OCI-LY3 (cell line): ENCODE data around the gene ABHD16A.

Experiments
- H2AFZ ChIP-seq: fragments of 200-600, 300-600 bp; shearing (Covaris generic); 2 replicates; pipeline ENCODE4 v1.6.0; 2014; ENCODE audit warnings: antibody characterized with exemption, low read depth, low read length
- H3K27ac ChIP-seq: fragments of 200-600, 300-600 bp; sonication (generic); 2 replicates; pipeline ENCODE4 v1.5.1; 2014; ENCODE audit warnings: mild to moderate bottlenecking, low read length, moderate library complexity, mixed read lengths
- H3K27me3 ChIP-seq: fragments of 200-600, 300-600 bp; sonication (generic); 2 replicates; pipeline ENCODE4 v1.6.1; 2014; ENCODE audit warnings: low read depth, low read length, mixed read lengths
- H3K36me3 ChIP-seq: fragments of 200-600, 300-600 bp; sonication (generic); replicated peaks from 2 replicates; pipeline ENCODE3; 2014; ENCODE audit warnings: low read depth, low read length, mixed read lengths
- H3K4me1 ChIP-seq: fragments of 300-600, 200-600 bp; sonication (generic); 2 replicates; pipeline ENCODE4 v1.6.1; 2014; ENCODE audit warnings: low read length, mixed read lengths
- H3K4me2 ChIP-seq: fragments of 200-600, 300-600 bp; sonication (generic); 2 replicates; pipeline ENCODE4 v1.6.1; 2014; ENCODE audit warnings: low read length, mixed read lengths
- H3K4me3 ChIP-seq: fragments of 300-600, 200-600 bp; sonication (generic); 2 replicates; pipeline ENCODE4 v1.5.1; 2014; ENCODE audit warnings: antibody characterized with exemption, mild to moderate bottlenecking, low read length, moderate library complexity
- H3K79me2 ChIP-seq: fragments of 300-600, 200-600 bp; shearing (Covaris generic); 2 replicates; pipeline ENCODE4 v1.6.1; 2014; ENCODE audit warnings: mild to moderate bottlenecking, low read length, mixed read lengths
- H3K9ac ChIP-seq: fragments of 300-600, 200-600 bp; shearing (Covaris generic); 2 replicates; pipeline ENCODE4 v1.6.0; 2014; ENCODE audit warnings: mild to moderate bottlenecking, low read length, moderate library complexity
- H3K9me3 ChIP-seq: fragments of 200-600, 300-600 bp; shearing (Covaris generic); 2 replicates; pipeline ENCODE4 v1.6.1; 2014; ENCODE audit warnings: low read length, mixed read lengths; ENCODE audit not compliant: insufficient read depth
- H4K20me1 ChIP-seq: fragments of 200-600, 300-600 bp; sonication (generic); 2 replicates; pipeline ENCODE4 v1.6.1; 2016; ENCODE audit warnings: low read length, mixed read lengths; ENCODE audit not compliant: insufficient read depth
- CTCF ChIP-seq: fragments of 200-600, 300-600 bp; sonication (generic); IDR thresholded peaks from 2 replicates; pipeline ENCODE4 v1.5.1; 2014; ENCODE audit warnings: antibody characterized with exemption, low read length, low read depth
- EZH2phosphoT487 ChIP-seq: fragments of 200-600 bp; shearing (Covaris generic); IDR thresholded peaks from 2 replicates; pipeline ENCODE4 v1.6.1; 2018; ENCODE audit warnings: antibody characterized with exemption, mixed run types, low read depth

Gene ABHD16A

DNA sequence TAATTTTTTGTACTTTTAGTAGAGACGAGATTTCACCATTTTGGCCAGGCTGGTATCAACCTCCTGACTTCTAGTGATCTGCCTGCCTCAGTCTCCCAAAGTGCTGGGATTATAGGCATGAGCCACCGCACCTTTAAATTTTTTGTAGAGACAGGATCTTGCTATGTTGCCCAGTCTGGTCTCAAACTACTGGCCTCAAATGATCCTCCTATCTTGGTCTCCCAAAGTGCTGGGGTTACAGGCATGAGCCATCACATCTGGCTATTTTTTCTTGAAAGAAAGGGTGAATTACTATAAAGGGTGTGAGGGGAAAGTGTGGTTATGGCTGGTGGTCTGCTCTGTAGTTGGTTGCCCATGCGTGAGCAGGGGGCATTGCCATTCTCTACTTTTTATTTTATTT lies 5.1 kb upstream of the ABHD16A start:
- Histone ChIP-seq H3K79me2 (no peaks in the 10 kb centered on the region), H3K4me3 (no peak overlapping the region), H4K20me1 (no peaks in the 10 kb centered on the region), H3K36me3 (no peaks in the 10 kb centered on the region), H3K9ac (no peak overlapping the region), H3K4me1 (peaks cover 9% of the 10 kb centered on the region), H3K27me3 (no peaks in the 10 kb centered on the region), H2AFZ (no peak overlapping the region), H3K9me3 (no peaks in the 10 kb centered on the region), H3K4me2 (no peak overlapping the region), H3K27ac (no peak overlapping the region)
- TF ChIP-seq EZH2phosphoT487: no peak
- no peak for TF ChIP-seq CTCF

DNA sequence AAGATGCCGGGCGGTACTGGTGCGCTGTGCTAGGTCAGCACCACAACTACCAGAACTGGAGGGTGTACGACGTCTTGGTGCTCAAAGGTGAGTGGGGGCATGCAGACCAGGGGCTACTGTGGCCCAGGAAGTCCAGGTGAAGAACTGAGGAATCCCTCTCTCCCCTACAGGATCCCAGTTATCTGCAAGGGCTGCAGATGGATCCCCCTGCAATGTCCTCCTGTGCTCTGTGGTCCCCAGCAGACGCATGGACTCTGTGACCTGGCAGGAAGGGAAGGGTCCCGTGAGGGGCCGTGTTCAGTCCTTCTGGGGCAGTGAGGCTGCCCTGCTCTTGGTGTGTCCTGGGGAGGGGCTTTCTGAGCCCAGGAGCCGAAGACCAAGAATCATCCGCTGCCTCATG lies 4.6 kb upstream of the ABHD16A start:
- H3K4me2 ChIP-seq: no peak overlapping the region
- no peak overlapping the region for H3K9ac ChIP-seq
- H3K4me1 ChIP-seq: peaks cover 9% of the 10 kb centered on the region
- no peaks in the 10 kb centered on the region for H3K9me3 ChIP-seq
- no peak for TF ChIP-seq CTCF
- TF ChIP-seq EZH2phosphoT487: no peak
- H3K79me2 ChIP-seq: peaks cover 3% of the 10 kb centered on the region; the same call in 1 of the 2 replicates
- H2AFZ ChIP-seq: no peak overlapping the region
- no peaks in the 10 kb centered on the region for H3K36me3 ChIP-seq
- no peaks in the 10 kb centered on the region for H4K20me1 ChIP-seq
- H3K27ac ChIP-seq: no peak overlapping the region
- no peaks in the 10 kb centered on the region for H3K27me3 ChIP-seq
- no peak overlapping the region for H3K4me3 ChIP-seq

DNA sequence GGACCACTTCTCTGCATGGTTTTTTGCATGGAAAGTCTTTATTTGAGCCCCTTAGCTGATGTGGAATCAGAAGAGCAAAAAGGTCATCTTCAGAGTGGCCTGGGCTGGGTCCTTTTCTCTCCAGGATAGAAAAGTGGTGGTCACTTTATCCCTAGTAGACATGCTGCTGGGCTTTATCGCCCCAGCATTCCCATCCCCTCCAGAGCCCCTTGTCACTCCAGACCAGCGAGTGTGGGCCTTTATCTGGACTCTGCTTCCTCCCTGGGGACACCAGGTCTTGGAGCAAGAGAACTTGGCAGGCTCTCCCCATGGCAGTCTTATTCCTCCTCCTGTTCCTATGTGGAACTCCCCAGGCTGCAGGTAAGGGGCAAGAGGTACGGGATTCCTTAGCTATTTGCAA lies 3.5 kb upstream of the ABHD16A start, which contains the start of gene LY6G6F:
LY6G6F (plus strand) TSS at position 268 of the 400 bp plus-strand sequence; CDS start at position 309, 41 bp downstream.
- Histone ChIP-seq H4K20me1 (no peaks in the 10 kb centered on the region), H3K36me3 (no peaks in the 10 kb centered on the region), H3K27ac (no peak within 1 kb of the TSS), H3K9me3 (no peaks in the 10 kb centered on the region), H2AFZ (no peak within 1 kb of the TSS), H3K4me2 (no peak within 1 kb of the TSS), H3K4me1 (peaks cover 17% of the 10 kb centered on the region), H3K4me3 (no peak within 1 kb of the TSS), H3K9ac (no peak within 1 kb of the TSS), H3K27me3 (no peaks in the 10 kb centered on the region), H3K79me2 (peaks cover 14% of the 10 kb centered on the region)
- TF ChIP-seq EZH2phosphoT487: no peak
- no peak for TF ChIP-seq CTCF

DNA sequence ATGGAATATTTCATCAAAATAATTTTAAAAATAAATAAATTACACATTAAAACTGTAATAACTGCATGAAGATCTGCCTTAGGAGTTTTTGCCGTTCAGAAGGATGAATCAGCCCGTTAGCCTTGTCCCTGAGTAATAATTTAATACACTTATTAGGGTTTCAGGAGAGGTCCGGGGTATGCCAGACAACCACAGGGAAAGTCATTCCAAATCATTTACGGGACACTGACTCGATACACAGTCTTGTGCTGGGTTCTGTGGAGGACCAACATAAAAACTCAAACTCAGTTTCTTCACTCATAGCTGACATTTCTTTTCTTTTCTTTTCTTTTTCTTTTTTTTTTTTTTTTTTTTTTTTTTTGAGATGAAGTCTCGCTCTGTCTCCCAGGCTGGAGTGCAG lies 2.8 kb upstream of the ABHD16A start:
- TF ChIP-seq CTCF: no peak
- no peak for TF ChIP-seq EZH2phosphoT487
- peaks cover 18% of the 10 kb centered on the region for H3K4me1 ChIP-seq
- H3K9ac ChIP-seq: no peak overlapping the region
- H3K79me2 ChIP-seq: peaks cover 18% of the 10 kb centered on the region
- no peak overlapping the region for H2AFZ ChIP-seq
- no peak overlapping the region for H3K27ac ChIP-seq
- H3K4me3 ChIP-seq: no peak overlapping the region
- H3K36me3 ChIP-seq: no peaks in the 10 kb centered on the region
- H4K20me1 ChIP-seq: no peaks in the 10 kb centered on the region
- H3K4me2 ChIP-seq: no peak overlapping the region
- no peaks in the 10 kb centered on the region for H3K9me3 ChIP-seq
- no peaks in the 10 kb centered on the region for H3K27me3 ChIP-seq
